KMS-11 (cell line): ENCODE results near the gene CXCL6.

Source experiments
- H2AFZ ChIP-seq: fragments of 200-600 bp; sonication (generic); 2 replicates; pipeline ENCODE4 v1.6.1; 2016; ENCODE audit warnings: antibody characterized with exemption, mixed run types, low read depth
- H3K27ac ChIP-seq: fragments of 200-600 bp; sonication (generic); 2 replicates; pipeline ENCODE4 v1.6.1; 2016; ENCODE audit warnings: mild to moderate bottlenecking, mixed run types
- H3K27me3 ChIP-seq: fragments of 200-600 bp; sonication (generic); 2 replicates; pipeline ENCODE4 v1.6.1; 2017; ENCODE audit warnings: mild to moderate bottlenecking, low read depth, mixed run types, moderate library complexity; ENCODE audit not compliant: insufficient read depth
- H3K36me3 ChIP-seq: fragments of 200-600 bp; sonication (generic); 2 replicates; pipeline ENCODE4 v1.6.1; 2017; ENCODE audit warnings: mild to moderate bottlenecking, mixed run types; ENCODE audit not compliant: insufficient read depth
- H3K4me1 ChIP-seq: fragments of 200-600 bp; sonication (generic); 2 replicates; pipeline ENCODE4 v1.6.1; 2016; ENCODE audit warnings: mild to moderate bottlenecking, low read depth, mixed run types; ENCODE audit not compliant: poor library complexity, severe bottlenecking
- H3K4me2 ChIP-seq: fragments of 200-600 bp; sonication (generic); 2 replicates; pipeline ENCODE4 v1.7.0; 2016; ENCODE audit warnings: mild to moderate bottlenecking, mixed run types
- H3K4me3 ChIP-seq: fragments of 200-600 bp; sonication (generic); IDR thresholded peaks from 2 replicates; pipeline ENCODE4 v1.6.1; 2017; ENCODE audit warnings: low read depth, low read length, mixed read lengths; ENCODE audit not compliant: insufficient read depth
- H3K79me2 ChIP-seq: fragments of 200-600 bp; sonication (generic); 2 replicates; pipeline ENCODE4 v1.6.1; 2016; ENCODE audit warnings: low read depth, mixed run types; ENCODE audit not compliant: insufficient read depth
- H3K9ac ChIP-seq: fragments of 200-600 bp; sonication (generic); 2 replicates; pipeline ENCODE4 v1.6.1; 2016; ENCODE audit warnings: mild to moderate bottlenecking, mixed run types
- H4K20me1 ChIP-seq: fragments of 200-600 bp; sonication (generic); 2 replicates; pipeline ENCODE4 v1.6.1; 2016; ENCODE audit warnings: mild to moderate bottlenecking, mixed run types; ENCODE audit not compliant: insufficient read depth
- CTCF ChIP-seq: fragments of 200-600 bp; sonication (generic); conservative IDR thresholded peaks from 2 replicates; pipeline ENCODE4 v1.6.1; 2017; ENCODE audit warnings: low read depth, mild to moderate bottlenecking, antibody characterized with exemption, low read length, moderate library complexity, mixed read lengths

The CXCL6 gene

GRCh38 chr4:73850261-73850970 lies 13.9 kb downstream of the CXCL6 start:
- Histone ChIP-seq H4K20me1 (no peaks in the 10 kb centered on the region), H3K4me1 (no peaks in the 10 kb centered on the region), H3K4me2 (no peak overlapping the region), H3K9ac (no peak overlapping the region), H3K79me2 (no peaks in the 10 kb centered on the region), H2AFZ (no peak overlapping the region), H3K4me3 (no peak overlapping the region), H3K36me3 (no peaks in the 10 kb centered on the region), H3K27ac (no peak overlapping the region), H3K27me3 (no peaks in the 10 kb centered on the region)
- no peak for TF ChIP-seq CTCF

GRCh38 chr4:73851293-73851692 lies 14.8 kb downstream of the CXCL6 start:
- no peak overlapping the region for H3K4me2 ChIP-seq
- no peaks in the 10 kb centered on the region for H3K36me3 ChIP-seq
- no peak overlapping the region for H3K9ac ChIP-seq
- no peak overlapping the region for H3K27ac ChIP-seq
- H3K79me2 ChIP-seq = no peaks in the 10 kb centered on the region
- TF ChIP-seq CTCF = no peak
- no peaks in the 10 kb centered on the region for H4K20me1 ChIP-seq
- H3K4me1 ChIP-seq = no peaks in the 10 kb centered on the region
- no peak overlapping the region for H3K4me3 ChIP-seq
- no peaks in the 10 kb centered on the region for H3K27me3 ChIP-seq
- H2AFZ ChIP-seq = no peak overlapping the region

GRCh38 chr4:73852771-73853170 lies 16.3 kb downstream of the CXCL6 start:
- Histone ChIP-seq H3K79me2 (no peaks in the 10 kb centered on the region), H3K36me3 (no peaks in the 10 kb centered on the region), H4K20me1 (no peaks in the 10 kb centered on the region), H3K27me3 (no peaks in the 10 kb centered on the region), H3K27ac (no peak overlapping the region), H3K9ac (no peak overlapping the region), H2AFZ (no peak overlapping the region), H3K4me3 (no peak overlapping the region), H3K4me1 (no peaks in the 10 kb centered on the region), H3K4me2 (no peak overlapping the region)
- TF ChIP-seq CTCF = no peak

GRCh38 chr4:73853246-73853704 lies 16.8 kb downstream of the CXCL6 start, which contains the start of gene PF4V1:
PF4V1 (plus strand) TSS chr4:73853296; CDS start chr4:73853363, 67 bp downstream.
- Histone ChIP-seq H2AFZ (no peak within 1 kb of the TSS), H3K9ac (no peak within 1 kb of the TSS), H3K4me1 (no peaks in the 10 kb centered on the region), H3K27me3 (no peaks in the 10 kb centered on the region), H3K4me2 (no peak within 1 kb of the TSS), H4K20me1 (no peaks in the 10 kb centered on the region), H3K27ac (no peak within 1 kb of the TSS), H3K79me2 (no peaks in the 10 kb centered on the region), H3K4me3 (no peak within 1 kb of the TSS), H3K36me3 (no peaks in the 10 kb centered on the region)
- no peak for TF ChIP-seq CTCF
